Measurements from ENCODE around the gene ACTL6B.

Gene ACTL6B

GRCh38 chr7:100626530-100627237, 29.6 kb downstream of the ACTL6B start:
- peak; percentile 89 to 93 for DNase-seq

DNA sequence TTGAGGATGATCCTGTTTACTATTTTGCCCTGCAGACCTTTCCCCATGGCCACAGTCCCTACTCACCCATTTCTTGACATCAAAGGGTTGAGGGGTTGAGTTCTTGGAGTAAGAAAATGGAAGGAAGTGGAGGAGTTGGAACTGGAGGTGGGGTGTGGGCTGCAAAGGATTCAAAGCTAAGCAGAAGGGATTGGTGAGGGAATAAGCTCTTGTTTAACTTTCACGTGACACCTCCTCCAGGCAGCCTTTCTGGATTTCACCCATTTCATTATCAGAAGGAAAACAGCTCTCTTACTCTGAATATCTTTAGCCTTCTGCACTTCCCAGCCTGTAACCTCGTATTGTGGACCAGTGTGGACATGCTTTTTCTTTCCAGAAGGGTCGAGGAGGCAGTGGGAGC, 30.2 kb downstream of the ACTL6B start:
- DNase-seq, result no peak

GRCh38 chr7:100623951-100624824, 32.1 kb downstream of the ACTL6B start:
- DNase-seq, result no peak

GRCh38 chr7:100621554-100621953, 34.7 kb downstream of the ACTL6B start:
- DNase-seq, result no peak

DNA sequence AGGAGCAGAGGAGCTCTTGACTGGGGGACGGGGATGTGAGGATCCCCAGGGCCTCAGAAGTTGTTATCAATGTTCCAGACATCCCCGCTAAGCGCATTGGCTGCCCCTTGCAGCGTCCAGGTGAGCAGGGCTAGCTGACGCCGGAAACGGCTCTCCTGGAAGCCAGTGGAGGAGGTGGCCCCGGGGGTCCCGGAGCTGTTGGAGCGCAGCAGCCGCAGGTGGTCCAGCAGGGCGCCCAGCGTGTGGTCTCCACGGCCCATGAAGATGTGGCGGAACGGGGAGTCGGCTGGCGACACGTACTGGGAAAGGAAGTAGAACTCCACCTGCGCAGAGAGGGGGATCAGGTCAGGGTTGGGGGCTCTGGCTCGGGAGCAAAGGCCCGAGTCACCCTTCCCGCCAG, 35.4 kb downstream of the ACTL6B start:
- no peak for DNase-seq

GRCh38 chr7:100620239-100620638, 36.0 kb downstream of the ACTL6B start:
- no peak for DNase-seq

DNA sequence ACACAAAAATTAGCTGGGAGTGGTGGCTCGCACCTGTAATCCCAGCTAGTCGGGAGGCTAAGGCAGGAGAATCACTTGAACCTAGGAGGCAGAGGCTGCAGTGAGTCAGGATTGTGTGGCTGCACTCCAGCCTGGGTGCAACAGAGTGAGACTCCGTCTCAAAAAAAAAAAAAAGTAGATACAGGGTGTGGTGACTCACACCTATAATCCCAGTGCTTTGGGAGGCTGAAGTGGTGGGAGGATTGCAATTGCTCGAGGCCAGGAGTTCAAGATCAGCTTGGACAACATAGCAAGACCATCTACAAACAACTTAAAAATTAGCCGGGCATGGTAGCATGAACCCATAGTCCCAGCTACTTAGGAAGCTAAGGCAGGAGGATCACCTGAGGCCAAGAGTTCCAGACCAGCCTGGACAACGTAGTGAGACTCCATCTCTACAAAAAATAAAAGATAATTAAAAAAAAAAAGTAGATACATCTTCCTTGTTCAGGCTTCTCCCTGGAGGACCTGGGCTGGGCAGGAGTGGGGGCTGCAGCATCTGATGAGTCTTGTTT, 41.9 kb downstream of the ACTL6B start:
- no peak for DNase-seq

DNA sequence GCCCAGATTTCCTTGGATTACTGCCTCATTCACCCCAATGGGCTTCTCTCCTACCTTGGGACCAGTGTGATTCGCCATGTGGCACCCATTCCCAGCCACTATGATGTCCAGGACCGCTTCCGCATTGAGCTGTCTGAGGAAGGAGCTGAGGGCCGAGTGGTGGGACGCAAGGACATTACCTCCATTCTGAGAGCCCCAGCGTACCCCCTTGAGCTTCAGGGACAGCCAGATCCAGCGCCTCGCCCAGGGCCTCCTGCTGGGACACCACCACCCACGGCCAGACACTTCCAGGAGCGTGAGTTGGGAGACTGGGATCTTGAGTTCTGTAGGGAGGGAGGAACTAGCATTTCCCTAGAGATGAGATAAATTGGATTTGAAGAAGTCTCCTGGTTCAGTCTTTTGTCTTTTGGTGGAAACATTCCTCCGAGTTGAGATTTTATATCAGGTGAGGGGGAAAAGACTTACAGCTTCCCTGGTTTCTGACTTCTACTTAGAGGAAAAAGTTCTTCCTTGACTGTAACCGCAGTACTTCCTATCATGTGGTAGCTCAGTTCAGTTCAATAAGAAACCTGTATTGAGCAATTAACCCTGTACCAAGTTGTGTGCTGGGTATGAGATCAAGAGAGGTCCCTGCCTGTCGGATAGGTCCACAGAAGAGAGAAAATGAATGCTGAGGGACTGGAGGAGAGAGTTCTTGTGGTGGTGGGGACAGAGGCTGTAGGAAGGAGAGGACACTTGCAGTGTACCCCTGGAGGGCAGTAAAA, 42.7 kb downstream of the ACTL6B start:
- no peak for DNase-seq

- DNase-seq, result peak in 1 of 2 experiments; percentile 33
Observed at GRCh38 chr7:100612730-100613390, 43.4 kb downstream of the ACTL6B start.

- peak; percentile 99 for DNase-seq
Observed at GRCh38 chr7:100611983-100612729, 44.1 kb downstream of the ACTL6B start, which contains the start of gene MOSPD3. Gene MOSPD3, plus strand, starts transcription at chr7:100612540. Its CDS starts 252 bp downstream, at chr7:100612792.

GRCh38 chr7:100609958-100610357, 46.3 kb downstream of the ACTL6B start:
- no peak for DNase-seq

DNA sequence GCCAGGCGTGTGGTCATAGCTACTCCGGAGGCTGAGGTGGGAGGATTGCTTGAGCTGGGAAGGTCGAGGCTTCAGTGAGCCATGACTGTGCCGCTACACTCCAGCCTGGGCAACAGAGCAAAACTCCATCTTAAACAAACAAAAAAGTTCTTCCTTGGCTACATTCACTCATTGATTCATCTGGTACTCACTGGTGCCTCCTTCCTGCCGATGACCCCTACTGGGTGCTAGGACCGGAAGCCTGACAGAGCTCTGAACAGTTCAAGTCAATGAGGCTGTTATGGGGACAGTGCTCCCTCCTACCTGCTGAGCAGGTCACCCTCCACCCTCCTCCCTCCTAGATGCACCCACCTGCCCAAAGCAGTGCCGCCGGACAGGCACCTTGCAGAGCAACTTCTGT, 49.1 kb downstream of the ACTL6B start:
- DNase-seq, result no peak

DNA sequence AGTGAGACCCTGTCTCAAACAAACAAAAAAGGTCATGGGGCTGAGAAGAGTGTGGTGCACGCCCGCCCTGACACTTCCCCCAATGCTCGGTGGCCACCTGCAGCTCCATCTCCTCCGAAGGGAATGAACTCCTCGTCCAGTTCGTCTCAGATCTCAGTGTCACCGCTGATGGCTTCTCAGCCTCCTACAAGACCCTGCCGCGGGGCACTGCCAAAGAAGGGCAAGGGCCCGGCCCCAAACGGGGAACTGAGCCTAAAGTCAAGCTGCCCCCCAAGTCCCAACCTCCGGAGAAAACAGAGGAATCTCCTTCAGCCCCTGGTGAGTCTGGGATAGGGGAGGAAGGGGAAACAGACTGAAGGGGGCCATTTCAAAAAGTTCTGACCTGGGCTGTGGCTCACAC, 49.9 kb downstream of the ACTL6B start:
- DNase-seq, result no peak

- DNase-seq, result peak; percentile 62 to 66
Observed at GRCh38 chr7:100604976-100605911, 51.0 kb downstream of the ACTL6B start.

DNA sequence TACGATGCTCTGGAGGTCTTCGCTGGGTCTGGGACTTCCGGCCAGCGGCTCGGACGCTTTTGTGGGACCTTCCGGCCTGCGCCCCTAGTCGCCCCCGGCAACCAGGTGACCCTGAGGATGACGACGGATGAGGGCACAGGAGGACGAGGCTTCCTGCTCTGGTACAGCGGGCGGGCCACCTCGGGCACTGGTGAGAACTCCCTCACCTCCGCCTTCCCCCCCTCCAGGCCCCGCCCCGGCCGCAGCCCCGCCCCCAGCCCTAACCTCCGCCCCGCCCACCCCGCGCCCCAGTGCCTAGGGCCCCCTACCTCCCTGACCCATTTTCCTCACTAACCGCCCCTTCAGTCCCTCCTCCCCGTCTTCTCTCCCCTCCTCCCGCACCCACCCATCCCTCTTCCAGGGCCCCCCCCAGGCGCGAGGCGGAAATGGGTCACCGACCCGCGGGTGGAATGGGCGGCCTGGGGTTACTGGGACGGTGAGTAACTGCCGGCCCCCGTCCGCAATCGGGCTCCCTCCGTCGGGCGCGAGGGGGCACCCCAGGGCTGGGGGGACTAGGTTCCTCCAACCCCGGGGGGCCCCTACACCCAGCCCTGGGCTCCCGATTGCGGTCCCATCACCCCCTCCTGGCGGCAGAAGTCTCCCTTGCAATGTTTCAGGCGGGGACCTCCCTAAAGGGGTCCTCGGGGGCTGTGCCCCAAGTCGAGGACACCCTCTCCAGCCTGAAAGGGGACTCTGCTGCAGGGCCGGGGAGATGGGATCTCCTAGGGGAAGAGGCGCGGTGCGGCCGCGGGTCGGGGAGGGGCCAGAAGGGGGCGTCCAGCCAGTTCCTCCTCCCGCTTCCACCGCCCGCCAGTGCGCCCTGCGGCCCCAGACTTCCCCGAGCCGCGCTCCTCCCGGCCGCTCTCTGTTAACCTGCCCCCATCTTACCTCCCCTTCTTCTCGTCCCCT, 51.9 kb downstream of the ACTL6B start:
- peak; percentile 89 for DNase-seq

GRCh38 chr7:100603726-100604027, 52.6 kb downstream of the ACTL6B start:
- no peak for DNase-seq

DNA sequence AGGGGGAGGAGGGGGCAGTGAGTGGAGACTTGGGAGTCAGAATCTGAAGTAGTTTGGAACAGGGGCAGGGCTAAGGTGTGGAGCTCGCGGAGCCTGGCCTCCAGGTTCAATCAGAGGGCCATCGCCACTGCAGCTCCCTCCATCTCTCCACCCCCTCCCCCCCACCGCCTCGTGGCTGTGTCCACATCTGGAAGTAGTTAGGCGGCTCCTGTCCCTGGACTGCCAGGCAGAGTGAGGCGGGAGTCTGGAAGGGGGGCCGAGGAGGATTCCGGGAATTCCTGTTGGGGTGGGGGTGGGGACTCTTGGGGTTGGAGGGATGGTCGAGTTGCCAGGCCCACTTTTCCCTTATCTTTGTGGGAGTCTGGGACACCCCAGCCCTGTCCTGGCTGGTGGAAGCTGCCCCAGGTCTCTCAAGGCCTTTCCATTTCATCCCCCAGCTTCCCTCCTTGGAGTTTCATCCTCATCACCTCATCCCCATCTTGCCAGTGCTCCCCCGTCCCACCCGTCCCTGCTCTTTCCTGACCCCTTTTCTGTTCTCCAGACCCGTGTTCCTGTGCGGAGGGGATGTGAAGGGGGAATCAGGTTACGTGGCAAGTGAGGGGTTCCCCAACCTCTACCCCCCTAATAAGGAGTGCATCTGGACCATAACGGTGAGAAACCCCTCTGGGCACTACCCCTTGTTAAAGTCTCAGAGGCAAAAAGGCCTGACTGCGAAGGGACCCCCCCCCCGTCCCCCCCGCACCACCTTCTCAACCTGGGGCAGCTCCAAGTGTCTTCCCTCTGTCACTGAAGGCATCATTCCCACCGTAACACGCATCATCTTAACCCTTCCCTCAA, 53.1 kb downstream of the ACTL6B start:
- no peak for DNase-seq

- no peak for DNase-seq
Observed at GRCh38 chr7:100600730-100601038, 55.6 kb downstream of the ACTL6B start.

Data from activated T-cell treated with anti-CD3 and anti-CD28 coated beads, Interleukin-2, amount 50 U/mL, for 48 hours (primary cell).